B cell (primary cell): ENCODE measurements around the gene RFPL2. TPM values are rescaled to one million over a fixed set of nuclear protein-coding genes. Genes with fewer than 3 reads are reported as not detected.

Experiments
- ATAC-seq: fragments of 200-7000 bp; cut with Tn5 transposase; one replicate; pipeline ENCODE4 v1.10.0; 2021; ENCODE audit warnings: low read depth, mild to moderate bottlenecking, moderate number of reproducible peaks, moderate library complexity
- CTCF ChIA-PET: fragments of 350-600 bp; sonication (Branson Sonifier 250); formaldehyde crosslinking; loops from one replicate; lab custom pipeline; 2021; ENCODE audit warnings: antibody characterized with exemption, inconsistent platforms; lab: Charles Lee
- POLR2A ChIA-PET: fragments of 350-600 bp; sonication (Branson Sonifier 250); formaldehyde crosslinking; loops from one replicate; lab custom pipeline; 2021; ENCODE audit warnings: antibody characterized with exemption; lab: Charles Lee
- DNase-seq: peaks from one replicate; pipeline ENCODE4 v3.0.0; 2013
- H2AFZ ChIP-seq: 2 replicates; pipeline ENCODE4 v1.6.1; 2012; ENCODE audit warnings: mild to moderate bottlenecking, low read depth, low read length; ENCODE audit not compliant: insufficient read depth, poor library complexity, severe bottlenecking
- H3K27ac ChIP-seq, 2 donors: 1 replicate in 1 of 2; 2 replicates in 1 of 2; pipeline ENCODE4 v1.5.1; 2012 to 2013; ENCODE audit warnings: low read length in 2 of 2, mild to moderate bottlenecking in 2 of 2, moderate library complexity in 1 of 2
- H3K27me3 ChIP-seq, 4 experiments: fragments of 200-600 bp in 1 of 4; sonication (generic) in 1 of 4; replicated peaks in 1 of 4; 1 replicate in 2 of 4; 2 replicates in 2 of 4; pipeline versions ENCODE4 v1.6.1 to v1.7.0; 2013 to 2016; ENCODE audit warnings: low read length in 3 of 4, mild to moderate bottlenecking in 2 of 4, mixed read lengths in 1 of 4, moderate library complexity in 1 of 4; ENCODE audit not compliant: insufficient read depth in 4 of 4, control insufficient read depth in 3 of 4; ENCODE audit errors: control extremely low read depth in 1 of 4
- H3K36me3 ChIP-seq, 2 experiments: replicated peaks in 1 of 2; 1 replicate in 1 of 2; 2 replicates in 1 of 2; pipeline versions ENCODE4 v1.6.1 to v1.7.1; 2013; ENCODE audit warnings: low read length in 1 of 2; ENCODE audit not compliant: insufficient read depth in 2 of 2, control insufficient read depth in 1 of 2; ENCODE audit errors: control extremely low read depth in 1 of 2, extremely low read depth in 1 of 2
- H3K4me1 ChIP-seq, 2 donors: fragments of 200-600 bp in 1 of 2; sonication (generic) in 1 of 2; 1 replicate in 1 of 2; 2 replicates in 1 of 2; pipeline versions ENCODE4 v1.5.1 to v1.6.1; 2013 to 2017; ENCODE audit warnings: low read length in 2 of 2; ENCODE audit not compliant: control insufficient read depth in 2 of 2, insufficient read depth in 2 of 2
- H3K4me2 ChIP-seq: replicated peaks from 2 replicates; pipeline ENCODE3; 2012; ENCODE audit warnings: mild to moderate bottlenecking, low read depth, low read length; ENCODE audit not compliant: poor library complexity, severe bottlenecking
- H3K4me3 ChIP-seq, 5 experiments: fragments of 200-600 bp in 1 of 5; sonication (generic) in 1 of 5; 1 replicate in 3 of 5; 2 replicates in 2 of 5; pipeline versions ENCODE4 v1.5.1 to v1.7.0; 2011 to 2016; ENCODE audit warnings: low read length in 4 of 5, mild to moderate bottlenecking in 4 of 5, low read depth in 2 of 5, control low read depth in 1 of 5, moderate library complexity in 1 of 5; ENCODE audit not compliant: insufficient read depth in 1 of 5; ENCODE audit errors: control extremely low read depth in 1 of 5, extremely low read depth in 1 of 5
- H3K79me2 ChIP-seq: fragments of 200-600 bp; sonication (generic); one replicate; pipeline ENCODE4 v1.6.0; 2016; ENCODE audit warnings: low read length; ENCODE audit not compliant: control insufficient read depth, insufficient read depth
- H3K9ac ChIP-seq: fragments of 200-600 bp; sonication (generic); 2 replicates; pipeline ENCODE4 v1.6.1; 2017; ENCODE audit warnings: mild to moderate bottlenecking, low read length, moderate library complexity
- H3K9me3 ChIP-seq, 3 donors: one replicate each; pipeline versions ENCODE4 v1.6.1 to v1.7.1; 2013; ENCODE audit warnings: low read length in 2 of 3; ENCODE audit not compliant: control insufficient read depth in 2 of 3, insufficient read depth in 1 of 3; ENCODE audit errors: control extremely low read depth in 1 of 3
- H4K20me1 ChIP-seq: 2 replicates; pipeline ENCODE4 v1.6.0; 2012; ENCODE audit warnings: mild to moderate bottlenecking, low read length; ENCODE audit not compliant: insufficient read depth, control insufficient read depth, poor library complexity, severe bottlenecking
- H3K27ac Mint-ChIP-seq: one replicate; pipeline ENCODE4 v1.8.0; 2021; ENCODE audit warnings: mixed read lengths
- H3K27me3 Mint-ChIP-seq: one replicate; pipeline ENCODE4 v1.8.0; 2021; ENCODE audit warnings: mixed read lengths
- H3K4me1 Mint-ChIP-seq: one replicate; pipeline ENCODE4 v1.8.0; 2021; ENCODE audit warnings: mixed read lengths
- H3K4me3 Mint-ChIP-seq: one replicate; pipeline ENCODE4 v1.8.0; 2021; ENCODE audit warnings: mixed read lengths
- H3K9me3 Mint-ChIP-seq: one replicate; pipeline ENCODE4 v1.8.0; 2022; ENCODE audit warnings: mixed read lengths; ENCODE audit not compliant: insufficient read depth
- EZH2 ChIP-seq: IDR thresholded peaks from 2 replicates; pipeline ENCODE4 v1.6.1; 2012; ENCODE audit warnings: borderline replicate concordance, low read depth, mild to moderate bottlenecking, moderate library complexity, low read length; ENCODE audit not compliant: insufficient read depth, poor library complexity, severe bottlenecking
- WGBS: methylation state at CpG from one replicate; pipeline ENCODE4 v1.1.5; 2013; ENCODE audit warnings: missing lambda C conversion rate; ENCODE audit not compliant: insufficient coverage; 5-methylcytosine and 5-hydroxymethylcytosine counted together
- intact Hi-C: fragments of 100-400 bp; cut with micrococcal nuclease; formaldehyde crosslinking; loops from one replicate; pipeline ENCODE4 v1.10.0; 2022
- polyA plus RNA-seq: library from polyadenylated mRNA; depleted of rRNA; stranded (reverse); fragments of >200 nt; gene quantifications from 2 replicates; pipeline ENCODE4 v1.2.3, GENCODE V29; 2012
- total RNA-seq, 2 donors: library from RNA; stranded (reverse); fragments of 120-200 nt in 1 of 2; gene quantifications; 1 replicate in 1 of 2; 2 replicates in 1 of 2; pipeline versions ENCODE4 v1.2.3 to v1.2.4, GENCODE V29; 2013 to 2022
- TF ChIP-seq, protein P1 (sequence below): fragments of 200-600 bp; IDR thresholded peaks from one replicate; pipeline ENCODE4 v1.8.0; 2022; ENCODE audit warnings: antibody characterized with exemption, mild to moderate bottlenecking

RFPL2 gene
- total and polyA plus RNA-seq, 2 donors (not counting 1 experiment from before 2014, with no cell fraction given): not detected

DNA sequence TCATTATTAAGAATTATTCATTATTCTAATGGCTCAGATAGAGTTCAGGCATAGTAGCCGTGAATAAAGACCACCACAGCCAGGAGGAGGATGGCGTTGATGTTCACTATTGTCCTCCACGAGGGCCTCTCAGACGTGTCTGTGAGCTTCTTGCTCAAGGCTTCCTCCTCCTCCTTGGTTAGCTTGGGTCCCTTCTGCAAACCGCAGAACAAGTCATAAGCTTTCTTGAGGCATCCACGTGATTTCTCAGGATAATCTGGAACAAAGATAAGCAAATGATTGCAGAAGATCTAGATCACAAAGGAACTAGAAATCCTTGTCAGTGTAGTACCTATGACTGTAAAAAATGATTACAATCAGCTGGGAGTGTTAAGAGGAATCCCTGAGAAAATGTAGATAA, 13.6 kb upstream of the RFPL2 start:
- WGBS: 91% methylated on average over 5 of the region's 6 CpGs
- H3K4me1 Mint-ChIP-seq: no peaks in the 10 kb centered on the region
- H3K9me3 Mint-ChIP-seq: peaks cover 3% of the 10 kb centered on the region
- Histone ChIP-seq H3K79me2 (no peaks in the 10 kb centered on the region), H4K20me1 (no peaks in the 10 kb centered on the region), H3K4me1 (no peaks in the 10 kb centered on the region), H2AFZ (no peak overlapping the region), H3K4me3 (no peak overlapping the region), H3K27me3 (peaks cover 0 to 5% (median 2%) of the 10 kb centered on the region in 4 experiments), H3K9ac (no peak overlapping the region), H3K9me3 (no peaks in the 10 kb centered on the region), H3K4me2 (no peak overlapping the region), H3K36me3 (no peaks in the 10 kb centered on the region), H3K27ac (no peak overlapping the region)
- no peak for ATAC-seq
- no peak for DNase-seq
- ChIA-PET CTCF (interaction anchor here (0.7 kb wide), 2 partner anchors 11 to 62 kb away, joined by 3 read pairs; no protein-coding TSS in a partner anchor), POLR2A (no interaction called here)
- H3K27ac Mint-ChIP-seq: no peak overlapping the region
- H3K27me3 Mint-ChIP-seq: peaks cover 18% of the 10 kb centered on the region
- intact Hi-C loops: no loop called here
- no peak for TF ChIP-seq EZH2
- TF ChIP-seq, protein P1, sequence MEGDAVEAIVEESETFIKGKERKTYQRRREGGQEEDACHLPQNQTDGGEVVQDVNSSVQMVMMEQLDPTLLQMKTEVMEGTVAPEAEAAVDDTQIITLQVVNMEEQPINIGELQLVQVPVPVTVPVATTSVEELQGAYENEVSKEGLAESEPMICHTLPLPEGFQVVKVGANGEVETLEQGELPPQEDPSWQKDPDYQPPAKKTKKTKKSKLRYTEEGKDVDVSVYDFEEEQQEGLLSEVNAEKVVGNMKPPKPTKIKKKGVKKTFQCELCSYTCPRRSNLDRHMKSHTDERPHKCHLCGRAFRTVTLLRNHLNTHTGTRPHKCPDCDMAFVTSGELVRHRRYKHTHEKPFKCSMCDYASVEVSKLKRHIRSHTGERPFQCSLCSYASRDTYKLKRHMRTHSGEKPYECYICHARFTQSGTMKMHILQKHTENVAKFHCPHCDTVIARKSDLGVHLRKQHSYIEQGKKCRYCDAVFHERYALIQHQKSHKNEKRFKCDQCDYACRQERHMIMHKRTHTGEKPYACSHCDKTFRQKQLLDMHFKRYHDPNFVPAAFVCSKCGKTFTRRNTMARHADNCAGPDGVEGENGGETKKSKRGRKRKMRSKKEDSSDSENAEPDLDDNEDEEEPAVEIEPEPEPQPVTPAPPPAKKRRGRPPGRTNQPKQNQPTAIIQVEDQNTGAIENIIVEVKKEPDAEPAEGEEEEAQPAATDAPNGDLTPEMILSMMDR: no peak
- no peak overlapping the region for H3K4me3 Mint-ChIP-seq

DNA sequence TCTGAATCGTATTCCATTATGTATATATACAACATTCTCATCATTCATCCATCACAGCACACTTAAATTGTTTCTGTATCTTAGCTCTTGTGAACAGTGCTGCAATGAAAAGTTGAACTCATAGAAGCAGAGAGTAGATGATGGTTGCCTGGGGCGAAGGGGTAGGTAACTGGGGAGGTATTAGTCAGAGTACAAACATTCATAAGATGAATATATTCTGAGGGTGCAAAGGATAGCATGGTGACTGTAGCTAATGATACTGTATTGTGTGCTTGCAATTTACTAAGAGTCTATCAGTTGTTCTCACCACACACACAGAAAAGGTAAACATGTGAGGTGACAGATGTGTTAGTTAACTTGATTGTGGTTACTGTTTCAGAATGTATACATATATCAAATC, 12.6 kb upstream of the RFPL2 start:
- TF ChIP-seq EZH2: no peak
- TF ChIP-seq, protein P1: no peak
- Histone ChIP-seq H3K4me2 (no peak overlapping the region), H2AFZ (no peak overlapping the region), H4K20me1 (no peaks in the 10 kb centered on the region), H3K27ac (no peak overlapping the region), H3K27me3 (peaks cover 0 to 5% (median 2%) of the 10 kb centered on the region in 4 experiments), H3K4me1 (no peaks in the 10 kb centered on the region), H3K9ac (no peak overlapping the region), H3K36me3 (no peaks in the 10 kb centered on the region), H3K4me3 (no peak overlapping the region), H3K79me2 (no peaks in the 10 kb centered on the region), H3K9me3 (no peaks in the 10 kb centered on the region)
- no peak for ATAC-seq
- WGBS: no CpG with 5 or more reads among the region's 2 CpGs
- H3K27ac Mint-ChIP-seq: no peak overlapping the region
- ChIA-PET POLR2A (no interaction called here), CTCF (no interaction called here)
- no peaks in the 10 kb centered on the region for H3K4me1 Mint-ChIP-seq
- no peak for DNase-seq
- intact Hi-C loops: no loop called here
- no peak overlapping the region for H3K4me3 Mint-ChIP-seq
- H3K9me3 Mint-ChIP-seq: peaks cover 3% of the 10 kb centered on the region
- H3K27me3 Mint-ChIP-seq: peaks cover 21% of the 10 kb centered on the region
